Activated T-cell treated with anti-CD3 and anti-CD28 coated beads, Interleukin-2, amount 50 U/mL, for 24 hours (primary cell): ENCODE results near the gene HNF1A.
"Not testable (repeated sequence)": the region's sequence is repeated elsewhere in the genome, so short reads cannot be mapped to it uniquely, and the experiment has no call there.

Experiments used
- DNase-seq: peaks from one replicate; pipeline ENCODE4 v3.0.0-alpha.2; 2020
- H3K27ac Mint-ChIP-seq: 2 replicates; pipeline ENCODE4 v1.8.0; 2020; ENCODE audit warnings: mild to moderate bottlenecking, mixed read lengths
- H3K27me3 Mint-ChIP-seq: 2 replicates; pipeline ENCODE4 v1.8.0; 2020; ENCODE audit warnings: mixed read lengths
- H3K36me3 Mint-ChIP-seq: 2 replicates; pipeline ENCODE4 v1.8.0; 2020; ENCODE audit warnings: low read depth, mixed read lengths
- H3K4me1 Mint-ChIP-seq: 2 replicates; pipeline ENCODE4 v1.8.0; 2020; ENCODE audit warnings: low read depth, mixed read lengths
- H3K4me3 Mint-ChIP-seq: 2 replicates; pipeline ENCODE4 v1.8.0; 2020; ENCODE audit warnings: mild to moderate bottlenecking, moderate library complexity, mixed read lengths
- H3K9me3 Mint-ChIP-seq: 2 replicates; pipeline ENCODE4 v1.8.0; 2020; ENCODE audit warnings: mixed read lengths

Gene HNF1A

DNA sequence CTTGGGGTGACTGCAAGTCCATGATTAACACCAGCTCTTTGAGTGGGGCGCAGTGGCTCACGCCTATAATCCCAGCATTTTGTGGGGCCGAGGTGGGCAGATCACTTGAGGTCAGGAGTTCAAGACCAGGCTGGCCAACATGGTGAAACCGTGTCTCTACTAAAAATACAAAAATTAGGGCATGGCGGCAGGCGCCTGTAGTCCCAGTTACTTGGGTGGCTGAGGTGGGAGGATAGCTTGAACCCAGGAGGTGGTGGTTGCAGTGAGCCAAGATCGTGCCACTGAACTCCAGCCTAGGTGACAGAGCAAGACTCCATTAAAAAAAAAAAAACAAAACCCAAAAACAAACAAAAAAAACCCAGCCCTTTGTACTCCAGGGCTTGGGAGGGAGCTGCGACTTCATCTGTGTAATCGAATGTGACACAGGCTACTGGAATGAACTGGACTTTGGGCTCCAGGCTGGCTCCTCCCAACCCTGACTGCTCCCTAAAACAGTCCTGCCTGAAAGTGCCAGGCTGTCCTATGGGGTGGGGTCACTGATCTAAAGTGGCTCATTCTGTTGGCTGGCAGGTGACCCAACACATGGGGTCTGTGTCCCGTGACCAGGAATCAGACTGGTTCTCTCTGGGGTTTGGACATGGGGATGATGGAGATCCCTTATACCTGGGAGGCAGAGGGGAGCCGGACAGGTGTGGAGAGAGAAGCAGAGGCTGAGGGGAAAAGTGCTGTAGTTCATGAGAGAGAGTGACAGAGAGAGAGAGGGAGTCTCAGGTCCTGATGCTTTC lies 47.3 kb downstream of the HNF1A start:
- no peak overlapping the region for H3K4me3 Mint-ChIP-seq
- no peak for DNase-seq
- H3K27me3 Mint-ChIP-seq, result no peaks in the 10 kb centered on the region
- no peaks in the 10 kb centered on the region for H3K9me3 Mint-ChIP-seq
- H3K36me3 Mint-ChIP-seq, result peaks cover 50% of the 10 kb centered on the region
- H3K27ac Mint-ChIP-seq, result peak overlapping the region; percentile 57
- H3K4me1 Mint-ChIP-seq, result no peaks in the 10 kb centered on the region

DNA sequence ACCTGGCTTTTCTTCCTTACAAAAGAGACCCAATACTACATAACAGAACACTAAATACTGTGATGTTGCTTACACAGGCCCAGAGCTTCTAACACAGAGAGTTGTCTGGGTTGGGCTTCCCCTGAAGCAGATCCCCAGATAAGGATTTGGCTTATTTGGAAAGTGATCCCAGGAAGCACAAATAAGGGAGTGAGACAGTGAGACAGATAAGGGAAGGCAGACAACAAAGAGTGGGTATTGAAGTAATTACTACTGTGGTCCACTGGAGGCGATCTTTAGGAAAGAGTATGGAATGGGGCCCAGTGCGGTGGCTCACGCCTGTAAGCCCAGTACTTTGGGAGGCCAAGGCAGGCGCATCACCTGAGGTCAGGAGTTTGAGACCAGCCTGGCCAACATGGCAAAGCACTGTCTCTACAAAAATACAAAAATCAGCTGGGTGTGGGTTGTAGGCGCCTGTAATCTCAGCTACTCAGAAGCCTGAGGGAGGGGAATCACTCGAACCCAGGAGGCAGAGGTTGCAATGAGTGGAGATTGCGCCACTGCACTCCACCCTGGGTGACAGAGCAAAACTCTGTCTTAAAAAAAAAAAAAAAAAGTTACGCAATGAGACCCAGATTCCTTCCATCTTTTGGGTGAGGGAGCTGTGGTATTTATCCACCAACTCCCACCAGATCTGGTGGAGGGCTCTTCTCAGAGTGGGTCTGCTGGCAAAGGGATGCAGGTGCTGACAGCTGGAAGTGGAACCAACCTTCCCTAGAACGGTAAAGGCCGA lies 48.1 kb downstream of the HNF1A start:
- no peak overlapping the region for H3K4me3 Mint-ChIP-seq
- H3K9me3 Mint-ChIP-seq, result no peaks in the 10 kb centered on the region
- H3K27ac Mint-ChIP-seq, result peak overlapping the region; percentile 41
- H3K27me3 Mint-ChIP-seq, result no peaks in the 10 kb centered on the region
- peaks cover 53% of the 10 kb centered on the region for H3K36me3 Mint-ChIP-seq
- H3K4me1 Mint-ChIP-seq, result no peaks in the 10 kb centered on the region
- DNase-seq, result no peak

DNA sequence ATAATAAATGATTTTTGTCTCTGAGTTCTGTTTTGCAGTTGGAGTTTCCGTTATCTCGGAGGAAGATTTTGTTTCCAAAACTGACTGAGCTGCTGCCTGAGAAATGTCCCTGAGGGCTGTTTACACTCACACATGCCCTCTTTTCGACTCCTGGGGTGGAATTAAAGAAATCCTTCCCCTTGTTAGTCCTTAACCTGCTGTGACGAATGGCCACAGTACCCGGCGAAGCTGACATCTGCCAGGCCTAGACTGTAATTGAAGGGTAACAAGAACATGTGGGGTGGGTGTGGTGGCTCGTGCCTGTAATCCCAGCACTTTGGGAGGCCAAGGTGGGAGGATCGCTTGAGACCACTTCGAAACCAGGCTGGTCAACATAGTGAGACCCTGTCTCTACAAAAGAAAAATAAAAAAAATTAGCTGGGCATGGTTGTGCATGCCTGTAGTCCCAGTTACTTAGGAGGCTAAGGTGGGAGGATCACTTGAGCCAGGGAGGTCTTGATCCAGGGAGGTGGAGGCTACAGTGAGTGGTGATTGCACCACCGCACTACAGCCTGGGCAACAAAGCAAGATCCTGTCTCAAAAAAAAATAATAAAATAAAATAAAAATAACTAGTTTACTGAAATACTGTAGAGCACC lies 52.4 kb downstream of the HNF1A start:
- Mint-ChIP-seq H3K4me1 (peaks cover 33% of the 10 kb centered on the region), H3K27ac (no peak overlapping the region)

DNA sequence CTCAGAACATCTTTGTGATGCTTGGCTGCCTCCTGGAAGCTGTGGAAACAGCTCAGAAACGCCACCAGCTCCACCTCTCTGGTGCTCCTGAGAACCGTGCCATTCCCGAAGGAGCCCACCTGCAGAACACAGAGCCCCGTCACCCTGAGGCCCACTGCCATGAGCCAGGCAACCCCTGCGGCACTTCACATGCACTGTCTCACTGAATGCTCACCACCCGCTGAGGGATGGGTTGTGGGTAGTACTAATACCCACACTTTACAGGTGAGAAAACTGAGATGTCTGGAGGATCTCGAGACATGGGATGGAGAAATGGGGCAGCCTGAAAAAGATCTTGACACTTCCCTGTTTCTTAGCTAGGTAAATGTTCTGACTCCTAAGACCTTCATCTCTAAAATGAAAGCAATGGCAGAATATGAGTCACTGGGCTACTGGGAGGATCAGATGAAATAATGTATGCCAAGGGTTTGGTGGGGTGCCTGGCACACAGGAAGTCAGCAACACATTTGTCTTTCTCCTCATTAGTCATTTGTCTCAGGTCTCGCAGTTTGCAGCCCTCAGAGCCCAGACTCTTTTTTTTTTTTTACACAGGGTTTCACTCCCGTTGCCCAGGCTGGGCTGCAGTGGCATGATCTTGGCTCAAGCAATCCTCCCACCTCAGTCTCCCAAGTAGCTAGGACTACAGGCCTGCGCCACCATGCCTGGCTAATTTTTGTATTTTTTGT lies 55.4 kb downstream of the HNF1A start:
- H3K36me3 Mint-ChIP-seq, result peaks cover 19% of the 10 kb centered on the region
- H3K9me3 Mint-ChIP-seq, result no peaks in the 10 kb centered on the region
- peak overlapping the region; percentile 89 for H3K27ac Mint-ChIP-seq
- peaks cover 61% of the 10 kb centered on the region for H3K4me1 Mint-ChIP-seq
- H3K27me3 Mint-ChIP-seq, result no peaks in the 10 kb centered on the region
- H3K4me3 Mint-ChIP-seq, result peak overlapping the region; percentile 55
- peak; percentile 63 for DNase-seq

More for the DNA sequence above, 52.4 kb downstream of the HNF1A start:
- Mint-ChIP-seq H3K36me3 (peaks cover 45% of the 10 kb centered on the region), H3K4me3 (no peak overlapping the region), H3K9me3 (no peaks in the 10 kb centered on the region), H3K27me3 (no peaks in the 10 kb centered on the region)
- no peak for DNase-seq

DNA sequence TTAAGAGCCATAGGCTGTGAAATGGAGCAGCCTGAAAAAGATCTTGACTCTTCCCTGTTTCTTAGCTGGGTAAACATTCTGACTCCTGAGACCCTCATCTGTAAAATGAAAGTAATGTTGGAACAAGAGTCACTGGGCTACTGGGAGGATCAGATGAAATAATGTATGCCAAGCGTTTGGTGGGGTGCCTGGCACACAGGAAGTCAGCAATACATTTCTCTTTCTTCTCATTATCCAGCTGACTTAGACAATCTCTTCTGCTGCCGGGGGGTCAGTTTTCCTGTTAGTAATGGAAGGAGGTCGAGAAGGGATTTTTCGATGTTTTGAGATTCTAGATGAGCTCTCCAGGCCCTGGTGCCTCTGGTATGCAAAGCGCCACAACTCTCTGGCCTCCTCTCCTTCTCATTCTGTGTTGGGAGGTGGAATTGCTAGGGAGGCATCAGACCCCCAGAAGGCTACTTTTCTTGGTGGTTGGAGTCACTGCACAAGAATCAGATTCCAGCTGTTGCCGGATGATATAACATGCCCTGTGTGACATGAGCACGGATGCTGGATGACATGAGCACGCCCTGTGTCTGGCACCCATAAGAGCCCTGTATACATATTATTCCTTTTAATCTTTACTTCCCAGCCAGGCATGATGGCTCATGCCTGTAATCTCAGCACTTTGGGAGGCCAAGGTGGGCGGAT lies 56.4 kb downstream of the HNF1A start:
- Mint-ChIP-seq H3K4me3 (peak overlapping the region; percentile 55), H3K27me3 (no peaks in the 10 kb centered on the region), H3K27ac (peak overlapping the region; percentile 89), H3K9me3 (no peaks in the 10 kb centered on the region), H3K4me1 (peaks cover 68% of the 10 kb centered on the region), H3K36me3 (peaks cover 19% of the 10 kb centered on the region)
- DNase-seq, result no peak

DNA sequence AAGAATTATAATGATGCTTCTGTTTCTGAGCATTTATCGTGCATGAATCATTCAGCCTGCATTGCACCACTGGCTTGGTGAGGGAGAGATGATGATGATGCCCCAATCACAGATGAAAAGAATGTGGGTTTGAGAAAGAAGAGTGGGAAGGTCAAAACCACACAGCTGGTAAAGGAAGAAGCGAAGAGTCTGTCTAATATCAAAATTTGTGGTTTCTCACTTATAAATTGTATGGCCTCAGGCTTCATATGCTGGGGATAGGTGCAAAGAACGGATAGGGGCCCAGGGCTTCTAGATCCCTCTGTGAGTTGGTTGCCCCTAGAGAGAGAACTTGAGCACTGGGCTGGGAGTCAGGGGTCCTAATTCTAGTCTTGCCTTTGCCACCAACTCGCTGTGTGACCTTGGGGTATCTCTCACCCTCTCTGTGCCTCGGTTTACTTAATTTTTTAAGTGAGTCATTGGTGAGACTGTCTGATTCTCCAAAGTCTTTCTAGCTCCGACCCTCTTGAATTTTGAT lies 58.5 kb downstream of the HNF1A start:
- Mint-ChIP-seq H3K36me3 (peaks cover 9% of the 10 kb centered on the region), H3K27ac (peak overlapping the region; percentile 93), H3K27me3 (no peaks in the 10 kb centered on the region), H3K9me3 (no peaks in the 10 kb centered on the region), H3K4me1 (peaks cover 72% of the 10 kb centered on the region), H3K4me3 (peak overlapping the region; percentile 83)
- DNase-seq, result peak; percentile 57

DNA sequence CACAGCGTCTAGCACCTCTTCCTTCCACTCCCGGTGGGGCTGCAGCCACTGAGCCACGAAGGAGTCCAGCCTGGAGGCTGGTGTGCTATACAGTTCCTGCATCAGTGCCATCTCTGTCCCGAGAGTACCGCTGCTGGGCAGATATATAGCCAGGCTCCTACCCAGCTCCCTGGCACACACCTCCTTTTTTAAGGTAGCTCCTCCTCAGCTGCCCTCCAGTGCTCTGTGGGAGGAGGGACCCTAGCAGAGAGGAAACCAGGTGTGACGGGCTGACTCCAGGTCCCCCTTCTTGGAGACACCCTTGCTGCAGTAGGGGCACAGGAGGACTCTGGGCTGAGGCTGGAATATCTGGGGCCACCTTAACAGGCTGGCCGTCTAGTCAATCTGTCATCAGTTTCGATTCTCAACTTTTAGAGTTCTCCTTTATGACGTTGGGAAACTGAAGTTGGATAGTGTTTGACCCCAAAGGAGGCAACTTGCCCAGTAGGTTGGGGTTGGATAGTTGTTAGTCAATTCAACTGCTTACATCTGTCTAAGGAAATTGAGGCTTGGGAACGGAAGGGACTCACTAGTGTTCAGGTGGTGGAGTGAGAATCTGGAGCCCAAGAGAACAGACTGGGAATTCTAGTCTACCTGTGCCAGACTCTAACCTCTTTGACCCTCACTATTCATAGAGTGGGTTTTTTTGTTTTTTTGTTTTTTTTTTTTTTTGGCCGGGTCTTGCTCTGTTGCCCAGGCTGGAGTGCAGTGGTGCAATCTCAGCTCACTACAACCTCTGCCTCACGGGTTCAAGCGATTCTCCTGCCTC lies 60.7 kb downstream of the HNF1A start, which contains the start of gene OASL:
Gene OASL, minus strand, starts transcription at position 386 of the 808 bp plus-strand sequence. Its CDS starts 275 bp downstream, at position 111.
- DNase-seq, result peak; percentile 78
- H3K4me1 Mint-ChIP-seq, result peaks cover 56% of the 10 kb centered on the region
- H3K27me3 Mint-ChIP-seq, result peaks cover 5% of the 10 kb centered on the region
- H3K9me3 Mint-ChIP-seq, result no peaks in the 10 kb centered on the region
- no peaks in the 10 kb centered on the region for H3K36me3 Mint-ChIP-seq
- peak within 1 kb of the TSS; percentile 83 for H3K4me3 Mint-ChIP-seq
- peak within 1 kb of the TSS; percentile 82 for H3K27ac Mint-ChIP-seq

DNA sequence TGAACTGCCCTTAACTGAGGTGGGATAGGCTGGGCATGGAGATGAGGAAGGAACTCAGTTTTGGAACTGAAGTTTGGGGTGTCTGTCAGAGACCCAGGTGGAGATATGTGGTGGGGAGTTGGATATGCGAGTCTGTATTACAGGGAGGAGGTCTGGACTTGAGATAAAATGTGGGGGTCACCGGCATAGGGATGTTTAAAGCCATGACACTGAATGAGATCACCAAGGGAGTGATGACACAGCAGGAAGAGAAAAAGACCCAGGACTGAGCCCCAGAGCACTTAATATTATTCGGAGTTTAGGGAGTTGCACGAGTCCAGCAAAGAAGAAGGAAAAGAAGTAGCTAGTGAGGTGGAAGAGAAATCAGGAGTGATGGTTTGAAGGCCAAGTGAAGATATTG lies 64.7 kb downstream of the HNF1A start:
- Mint-ChIP-seq H3K27ac (no peak overlapping the region), H3K36me3 (no peaks in the 10 kb centered on the region), H3K27me3 (peaks cover 5% of the 10 kb centered on the region), H3K4me3 (no peak overlapping the region), H3K9me3 (no peaks in the 10 kb centered on the region), H3K4me1 (peaks cover 28% of the 10 kb centered on the region)
- DNase-seq, result no peak

DNA sequence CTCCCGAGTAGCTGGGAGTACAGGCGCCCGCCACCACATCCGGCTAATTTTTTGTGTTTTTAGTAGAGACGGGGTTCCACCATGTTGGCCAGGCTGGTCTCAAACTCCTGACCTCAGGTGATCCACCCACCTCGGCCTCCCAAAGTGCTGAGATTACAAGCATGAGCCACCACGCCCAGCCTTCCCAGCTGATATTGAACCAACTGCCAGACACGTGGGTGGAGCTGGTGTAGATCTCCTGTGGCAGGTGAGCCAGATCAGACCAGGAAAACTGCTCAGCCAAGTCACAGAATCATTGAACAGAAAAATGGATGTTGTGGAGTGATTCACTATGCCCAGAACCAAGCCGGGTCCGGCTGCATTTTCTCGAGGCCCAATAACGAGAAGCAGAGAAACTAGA lies 69.1 kb downstream of the HNF1A start:
- not testable (repeated sequence) for H3K36me3 Mint-ChIP-seq, H3K4me3 Mint-ChIP-seq, H3K27ac Mint-ChIP-seq, H3K9me3 Mint-ChIP-seq, H3K27me3 Mint-ChIP-seq, DNase-seq, H3K4me1 Mint-ChIP-seq

DNA sequence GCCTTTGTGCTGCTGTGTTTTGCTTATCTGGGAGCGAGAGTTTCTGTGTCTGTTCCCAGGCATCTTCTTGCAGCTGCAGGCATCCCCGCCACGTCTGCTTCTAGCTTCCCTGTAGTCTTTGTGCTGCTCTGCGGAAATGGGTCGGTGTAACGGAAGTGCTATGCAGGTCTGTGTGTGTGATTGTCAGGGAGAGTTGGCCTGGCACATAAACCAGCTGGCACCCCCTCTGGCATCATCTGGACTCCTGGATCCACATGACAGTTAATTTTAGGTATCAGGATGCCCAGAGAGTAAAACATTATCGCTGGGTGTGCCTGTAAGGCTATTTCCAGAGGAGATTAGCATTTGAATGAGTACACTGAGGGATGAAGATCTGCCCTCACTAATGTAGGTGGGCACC lies 70.1 kb downstream of the HNF1A start:
- Mint-ChIP-seq H3K4me1 (peaks cover 9% of the 10 kb centered on the region), H3K27ac (no peak overlapping the region), H3K36me3 (no peaks in the 10 kb centered on the region), H3K9me3 (no peaks in the 10 kb centered on the region), H3K27me3 (peaks cover 5% of the 10 kb centered on the region), H3K4me3 (peak overlapping the region; percentile 45)
- DNase-seq, result no peak

DNA sequence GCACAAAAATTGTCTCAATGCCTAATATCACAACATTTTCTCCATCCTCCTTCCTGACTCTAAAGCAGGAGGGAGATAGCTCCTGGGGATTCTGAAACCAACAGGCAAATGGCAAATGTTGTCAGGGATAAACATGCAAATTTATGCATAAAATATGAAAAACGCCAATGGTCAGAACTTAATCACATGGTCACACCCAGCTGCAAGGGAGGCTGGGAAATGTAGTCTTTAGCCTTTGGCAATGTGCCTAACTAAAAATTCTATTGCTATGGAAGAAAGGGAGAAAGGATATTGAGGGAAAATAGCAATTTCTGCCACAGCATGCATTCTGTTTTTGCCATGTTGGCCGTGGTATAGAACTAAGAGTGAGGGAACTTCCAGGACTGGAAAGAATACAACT lies 72.4 kb downstream of the HNF1A start:
- Mint-ChIP-seq H3K4me3 (no peak overlapping the region), H3K36me3 (no peaks in the 10 kb centered on the region), H3K9me3 (no peaks in the 10 kb centered on the region), H3K27me3 (no peaks in the 10 kb centered on the region), H3K27ac (no peak overlapping the region), H3K4me1 (peaks cover 3% of the 10 kb centered on the region)
- DNase-seq, result no peak
